Activated naive CD8-positive, alpha-beta T cell treated with anti-CD3 and anti-CD28 coated beads, Interleukin-2, amount 50 U/mL, for 24 hours (primary cell): ENCODE data around the gene MATK.

ENCODE experiments used
- ATAC-seq: fragments of 150-1000 bp; cut with Tn5 transposase; one replicate; pipeline ENCODE4 v1.10.0; 2021
- DNase-seq: peaks from one replicate; pipeline ENCODE4 v3.0.0; 2021
- H3K27ac Mint-ChIP-seq: one replicate; pipeline ENCODE4 v1.8.0; 2021; ENCODE audit warnings: mild to moderate bottlenecking, mixed read lengths
- H3K27me3 Mint-ChIP-seq: one replicate; pipeline ENCODE4 v1.8.0; 2021; ENCODE audit warnings: mixed read lengths
- H3K36me3 Mint-ChIP-seq: one replicate; pipeline ENCODE4 v1.8.0; 2021; ENCODE audit warnings: low read depth, mixed read lengths
- H3K4me1 Mint-ChIP-seq: one replicate; pipeline ENCODE4 v1.8.0; 2021; ENCODE audit warnings: mixed read lengths
- H3K4me3 Mint-ChIP-seq: one replicate; pipeline ENCODE4 v1.8.0; 2021; ENCODE audit warnings: mild to moderate bottlenecking, moderate library complexity, mixed read lengths
- H3K9me3 Mint-ChIP-seq: one replicate; pipeline ENCODE4 v1.8.0; 2021; ENCODE audit warnings: mixed read lengths

MATK gene

GRCh38 chr19:3807574-3808354 lies 21.6 kb upstream of the MATK start:
- Mint-ChIP-seq H3K27me3 (peaks cover 3% of the 10 kb centered on the region), H3K9me3 (no peaks in the 10 kb centered on the region), H3K36me3 (peaks cover 2% of the 10 kb centered on the region), H3K4me3 (no peak overlapping the region), H3K4me1 (peaks cover 34% of the 10 kb centered on the region), H3K27ac (no peak overlapping the region)
- DNase-seq, result no peak
- ATAC-seq, result no peak

GRCh38 chr19:3807131-3807480 lies 20.9 kb upstream of the MATK start:
- no peak overlapping the region for H3K4me3 Mint-ChIP-seq
- no peak overlapping the region for H3K27ac Mint-ChIP-seq
- ATAC-seq (no peak), DNase-seq (no peak)
- H3K4me1 Mint-ChIP-seq, result peaks cover 30% of the 10 kb centered on the region
- no peaks in the 10 kb centered on the region for H3K9me3 Mint-ChIP-seq
- H3K36me3 Mint-ChIP-seq, result no peaks in the 10 kb centered on the region
- H3K27me3 Mint-ChIP-seq, result peaks cover 5% of the 10 kb centered on the region

GRCh38 chr19:3805859-3806258 lies 19.7 kb upstream of the MATK start:
- ATAC-seq, result no peak
- Mint-ChIP-seq H3K9me3 (no peaks in the 10 kb centered on the region), H3K4me1 (peaks cover 30% of the 10 kb centered on the region), H3K4me3 (no peak overlapping the region), H3K27me3 (peaks cover 6% of the 10 kb centered on the region), H3K36me3 (no peaks in the 10 kb centered on the region), H3K27ac (no peak overlapping the region)
- DNase-seq, result no peak

- ATAC-seq, result no peak
- Mint-ChIP-seq H3K9me3 (no peaks in the 10 kb centered on the region), H3K4me1 (peaks cover 24% of the 10 kb centered on the region)
Observed at GRCh38 chr19:3804429-3804828, 18.2 kb upstream of the MATK start.

GRCh38 chr19:3803986-3804385 lies 17.8 kb upstream of the MATK start:
- Mint-ChIP-seq H3K27ac (no peak overlapping the region), H3K9me3 (no peaks in the 10 kb centered on the region), H3K4me1 (peaks cover 28% of the 10 kb centered on the region), H3K27me3 (peaks cover 8% of the 10 kb centered on the region), H3K36me3 (no peaks in the 10 kb centered on the region), H3K4me3 (no peak overlapping the region)
- no peak for ATAC-seq
- DNase-seq, result no peak

More at GRCh38 chr19:3804429-3804828, 18.2 kb upstream of the MATK start:
- Mint-ChIP-seq H3K27ac (no peak overlapping the region), H3K27me3 (peaks cover 6% of the 10 kb centered on the region), H3K36me3 (no peaks in the 10 kb centered on the region), H3K4me3 (no peak overlapping the region)
- no peak for DNase-seq

- no peak overlapping the region for H3K4me3 Mint-ChIP-seq
- no peak for DNase-seq
- H3K27me3 Mint-ChIP-seq, result peaks cover 8% of the 10 kb centered on the region
- no peaks in the 10 kb centered on the region for H3K36me3 Mint-ChIP-seq
- peak overlapping the region; percentile 29 for H3K27ac Mint-ChIP-seq
- H3K4me1 Mint-ChIP-seq, result peaks cover 31% of the 10 kb centered on the region
- ATAC-seq, result no peak
- no peaks in the 10 kb centered on the region for H3K9me3 Mint-ChIP-seq
Observed at GRCh38 chr19:3803114-3803888, 17.1 kb upstream of the MATK start.

- Mint-ChIP-seq H3K36me3 (peaks cover 8% of the 10 kb centered on the region), H3K27me3 (peaks cover 8% of the 10 kb centered on the region), H3K27ac (no peak overlapping the region), H3K9me3 (peaks cover 5% of the 10 kb centered on the region), H3K4me3 (peak overlapping the region; percentile 45), H3K4me1 (peaks cover 34% of the 10 kb centered on the region)
- ATAC-seq (peak; percentile 18), DNase-seq (peak; percentile 66)
Observed at GRCh38 chr19:3801412-3802096, 15.4 kb upstream of the MATK start.

GRCh38 chr19:3800996-3801395 lies 14.8 kb upstream of the MATK start:
- H3K4me3 Mint-ChIP-seq, result peak overlapping the region; percentile 45
- H3K4me1 Mint-ChIP-seq, result peaks cover 33% of the 10 kb centered on the region
- no peak overlapping the region for H3K27ac Mint-ChIP-seq

GRCh38 chr19:3798137-3798536 lies 12.0 kb upstream of the MATK start:
- H3K27ac Mint-ChIP-seq, result peak overlapping the region; percentile 50
- DNase-seq (peak; percentile 25), ATAC-seq (peak; percentile 53)
- H3K36me3 Mint-ChIP-seq, result peaks cover 10% of the 10 kb centered on the region
- H3K27me3 Mint-ChIP-seq, result peaks cover 8% of the 10 kb centered on the region
- no peak overlapping the region for H3K4me3 Mint-ChIP-seq
- H3K9me3 Mint-ChIP-seq, result peaks cover 6% of the 10 kb centered on the region
- H3K4me1 Mint-ChIP-seq, result peaks cover 28% of the 10 kb centered on the region

More at GRCh38 chr19:3800996-3801395, 14.8 kb upstream of the MATK start:
- peaks cover 8% of the 10 kb centered on the region for H3K27me3 Mint-ChIP-seq
- peaks cover 6% of the 10 kb centered on the region for H3K9me3 Mint-ChIP-seq
- DNase-seq (no peak), ATAC-seq (no peak)
- H3K36me3 Mint-ChIP-seq, result peaks cover 10% of the 10 kb centered on the region

- ATAC-seq (no peak), DNase-seq (no peak)
- Mint-ChIP-seq H3K36me3 (peaks cover 10% of the 10 kb centered on the region), H3K27me3 (peaks cover 3% of the 10 kb centered on the region), H3K27ac (no peak overlapping the region), H3K4me1 (peaks cover 22% of the 10 kb centered on the region), H3K9me3 (peaks cover 6% of the 10 kb centered on the region), H3K4me3 (no peak overlapping the region)
Observed at GRCh38 chr19:3796358-3796757, 10.2 kb upstream of the MATK start.

GRCh38 chr19:3793799-3794198 lies 7.6 kb upstream of the MATK start:
- DNase-seq (no peak), ATAC-seq (no peak)
- Mint-ChIP-seq H3K4me1 (peaks cover 21% of the 10 kb centered on the region), H3K27me3 (no peaks in the 10 kb centered on the region), H3K27ac (no peak overlapping the region), H3K36me3 (peaks cover 10% of the 10 kb centered on the region), H3K4me3 (no peak overlapping the region), H3K9me3 (peaks cover 10% of the 10 kb centered on the region)

- ATAC-seq (no peak), DNase-seq (no peak)
- no peak overlapping the region for H3K27ac Mint-ChIP-seq
- H3K36me3 Mint-ChIP-seq, result peaks cover 5% of the 10 kb centered on the region
- H3K4me1 Mint-ChIP-seq, result peaks cover 15% of the 10 kb centered on the region
- H3K4me3 Mint-ChIP-seq, result no peak overlapping the region
- H3K27me3 Mint-ChIP-seq, result no peaks in the 10 kb centered on the region
- H3K9me3 Mint-ChIP-seq, result peaks cover 10% of the 10 kb centered on the region
Observed at GRCh38 chr19:3792114-3792513, 5.9 kb upstream of the MATK start.

- ATAC-seq, result no peak
- DNase-seq, result no peak
- Mint-ChIP-seq H3K36me3 (no peaks in the 10 kb centered on the region), H3K4me3 (no peak overlapping the region), H3K27ac (no peak overlapping the region), H3K4me1 (peaks cover 19% of the 10 kb centered on the region), H3K27me3 (no peaks in the 10 kb centered on the region), H3K9me3 (peaks cover 4% of the 10 kb centered on the region)
Observed at GRCh38 chr19:3790941-3791340, 4.8 kb upstream of the MATK start.

- peaks cover 4% of the 10 kb centered on the region for H3K9me3 Mint-ChIP-seq
- H3K27ac Mint-ChIP-seq, result no peak overlapping the region
- DNase-seq, result no peak
- H3K4me3 Mint-ChIP-seq, result no peak overlapping the region
- H3K27me3 Mint-ChIP-seq, result no peaks in the 10 kb centered on the region
- H3K36me3 Mint-ChIP-seq, result no peaks in the 10 kb centered on the region
- H3K4me1 Mint-ChIP-seq, result peaks cover 22% of the 10 kb centered on the region
- ATAC-seq, result no peak
Observed at GRCh38 chr19:3790209-3790734, 4.1 kb upstream of the MATK start.
